ENCODE results near the gene GJC2.

Gene GJC2

DNA sequence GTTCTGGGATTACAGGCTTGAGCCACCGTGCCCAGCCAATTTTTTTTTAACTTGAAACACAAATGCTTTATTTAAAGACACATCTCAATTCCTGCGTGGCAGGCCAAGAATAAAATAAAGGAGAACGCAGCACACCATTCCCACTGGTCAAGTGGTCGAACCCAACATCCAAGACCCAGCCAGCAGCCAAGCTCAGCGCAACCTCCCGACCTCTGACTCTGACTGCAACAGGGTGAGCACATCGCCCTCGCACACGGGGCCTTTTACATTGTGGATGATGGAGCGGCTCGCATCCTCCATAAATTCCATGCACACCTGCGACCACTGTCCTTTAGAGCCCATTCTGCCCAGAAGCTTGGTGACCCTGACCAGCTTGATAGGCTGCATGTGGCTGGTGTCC, 15.1 kb upstream of the GJC2 start:
- Mint-ChIP-seq H3K4me3 (no peak overlapping the region), H3K4me1 (peaks cover 15% of the 10 kb centered on the region), H3K27ac (peak overlapping the region; percentile 63), H3K36me3 (peaks cover 2% of the 10 kb centered on the region), H3K9me3 (no peaks in the 10 kb centered on the region)
- DNase-seq (ENCODE audit: low spot score in 2 of 2) (no peak), ATAC-seq (no peak)

DNA sequence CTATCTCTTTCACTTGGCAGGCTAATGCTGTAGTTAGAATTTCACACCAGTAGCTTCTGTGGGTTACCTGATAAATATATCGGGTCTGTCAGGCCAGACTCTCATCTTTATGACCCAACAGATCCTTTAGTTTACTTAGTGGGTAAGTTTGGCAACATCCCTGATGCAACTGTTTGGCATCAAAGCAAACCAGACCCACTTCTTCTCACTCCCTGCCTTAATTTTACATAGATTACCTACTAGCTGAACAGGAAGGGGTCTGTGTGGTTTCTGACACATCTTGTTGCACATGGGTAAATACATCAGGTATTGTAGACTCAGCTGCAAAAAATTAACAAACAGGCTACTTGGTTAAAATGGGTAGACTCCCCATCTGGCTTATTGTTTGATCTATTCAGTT, 12.8 kb upstream of the GJC2 start:
- DNase-seq (ENCODE audit: low spot score in 2 of 2) (no peak), ATAC-seq (no peak)
- Mint-ChIP-seq H3K36me3 (peaks cover 13% of the 10 kb centered on the region), H3K4me3 (no peak overlapping the region), H3K27ac (peak overlapping the region; percentile 63), H3K4me1 (peaks cover 15% of the 10 kb centered on the region), H3K9me3 (no peaks in the 10 kb centered on the region)

DNA sequence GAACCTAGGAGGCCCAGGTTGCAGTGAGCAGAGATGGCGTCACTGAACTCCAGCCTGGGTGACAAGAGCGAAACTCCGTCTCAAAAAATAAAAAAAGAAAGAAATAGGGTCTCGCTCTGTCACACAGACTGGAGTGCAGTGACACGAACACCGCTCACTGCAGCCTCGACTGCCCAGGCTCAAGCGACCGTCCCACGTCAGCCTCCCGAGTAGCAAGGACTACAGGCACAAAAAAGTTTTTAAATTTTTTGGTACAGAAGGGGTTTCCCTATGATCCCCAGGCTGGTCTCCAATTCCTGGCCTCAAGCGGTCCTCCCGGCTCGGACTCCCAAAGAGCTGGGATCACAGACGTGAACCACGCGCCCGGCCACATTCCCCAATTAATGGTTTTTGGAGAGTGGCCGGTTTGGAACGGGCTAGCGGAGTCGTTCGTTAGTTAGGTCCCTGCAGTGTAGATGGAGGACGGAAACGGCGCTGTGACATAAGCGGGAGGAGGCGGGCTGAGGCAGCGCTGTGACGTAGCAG, 10.3 kb upstream of the GJC2 start:
- Mint-ChIP-seq H3K27ac (peak overlapping the region; percentile 84), H3K4me1 (peaks cover 40% of the 10 kb centered on the region), H3K4me3 (peak overlapping the region; percentile 93), H3K36me3 (peaks cover 31% of the 10 kb centered on the region), H3K9me3 (no peaks in the 10 kb centered on the region)
- DNase-seq (ENCODE audit: low spot score in 2 of 2) (no peak), ATAC-seq (no peak)

DNA sequence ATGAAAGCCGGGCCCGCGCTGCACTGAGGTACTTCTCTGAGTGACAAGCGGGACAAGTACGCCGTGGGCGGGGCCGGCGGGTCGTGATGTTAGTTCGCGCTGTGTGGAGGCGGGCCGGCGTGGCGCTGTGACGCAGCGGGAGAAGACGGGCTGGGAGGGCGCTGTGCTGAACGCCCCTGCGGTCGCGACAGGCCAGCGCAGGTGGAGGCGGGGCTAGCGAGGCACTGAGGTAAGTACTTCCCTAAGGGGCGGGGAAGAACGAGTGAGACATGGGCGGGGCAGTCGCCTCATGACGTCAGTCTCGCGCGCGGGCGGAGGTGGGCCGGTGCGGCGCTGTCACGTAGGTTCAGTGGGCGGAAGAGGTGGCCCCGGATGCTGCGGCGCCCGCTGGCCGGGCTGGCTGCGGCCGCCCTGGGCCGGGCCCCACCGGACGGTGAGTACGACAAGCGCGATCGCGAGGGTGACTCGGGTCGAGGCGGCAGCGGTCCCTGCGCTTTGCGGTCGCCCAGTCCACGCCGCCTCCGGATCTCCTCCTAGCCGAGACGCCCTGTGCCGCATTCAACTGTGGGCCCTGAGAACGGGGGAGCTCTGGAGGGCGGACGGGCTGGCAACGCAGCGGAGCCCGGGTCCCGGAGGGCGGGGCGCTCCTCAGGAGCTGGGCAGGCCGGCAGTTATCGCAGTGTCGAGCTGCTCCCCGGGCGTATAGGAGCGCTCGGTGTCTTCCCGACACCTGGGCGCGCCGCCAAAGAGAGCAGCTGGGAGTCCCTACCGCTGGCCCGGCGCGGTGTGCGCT, 9.6 kb upstream of the GJC2 start, which contains the start of gene GUK1:
Gene GUK1 (plus strand): TSS at position 349 of the 793 bp plus-strand sequence. CDS start 24 bp downstream, at position 373.
- peaks cover 31% of the 10 kb centered on the region for H3K36me3 Mint-ChIP-seq
- peaks cover 46% of the 10 kb centered on the region for H3K4me1 Mint-ChIP-seq

DNA sequence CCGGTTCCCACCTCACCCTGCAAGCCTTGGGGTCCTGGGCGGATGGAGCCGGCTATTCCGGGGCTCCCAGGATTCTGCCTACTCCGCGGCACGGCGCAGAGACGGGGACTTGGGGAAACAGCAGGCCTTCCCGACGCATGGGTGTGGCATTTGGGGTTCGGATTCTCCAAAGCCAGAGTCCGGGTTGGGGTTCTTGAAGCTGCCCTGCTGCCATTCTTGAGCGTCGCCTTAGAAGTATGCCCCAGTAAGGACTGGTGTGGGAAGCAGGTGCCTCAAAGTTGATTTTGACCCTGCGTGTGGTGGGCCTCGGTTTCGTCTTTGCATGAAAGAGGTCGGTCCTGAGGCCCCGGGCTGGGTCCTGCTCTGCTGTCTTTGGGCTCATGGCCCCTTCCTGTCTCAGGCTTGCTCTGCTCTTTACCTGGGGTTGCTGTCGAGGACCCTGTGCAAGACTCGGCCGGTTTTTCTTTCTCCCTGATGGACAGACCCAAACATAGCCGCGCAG, 9.0 kb upstream of the GJC2 start:
- peak overlapping the region; percentile 93 for H3K4me3 Mint-ChIP-seq
- ATAC-seq = no peak
- no peaks in the 10 kb centered on the region for H3K9me3 Mint-ChIP-seq
- peak in 1 of 2 donors; percentile 66 for DNase-seq (ENCODE audit: low spot score in 2 of 2)
- H3K36me3 Mint-ChIP-seq = peaks cover 31% of the 10 kb centered on the region
- H3K4me1 Mint-ChIP-seq = peaks cover 46% of the 10 kb centered on the region
- H3K27ac Mint-ChIP-seq = peak overlapping the region; percentile 84

More for the DNA sequence above, 9.6 kb upstream of the GJC2 start, which contains the start of gene GUK1:
- H3K27ac Mint-ChIP-seq = peak within 1 kb of the TSS; percentile 84
- peak within 1 kb of the TSS; percentile 93 for H3K4me3 Mint-ChIP-seq
- no peaks in the 10 kb centered on the region for H3K9me3 Mint-ChIP-seq
- peak; percentile 92 for ATAC-seq
- peak; percentile 99 to 100 for DNase-seq (ENCODE audit: low spot score in 2 of 2)

DNA sequence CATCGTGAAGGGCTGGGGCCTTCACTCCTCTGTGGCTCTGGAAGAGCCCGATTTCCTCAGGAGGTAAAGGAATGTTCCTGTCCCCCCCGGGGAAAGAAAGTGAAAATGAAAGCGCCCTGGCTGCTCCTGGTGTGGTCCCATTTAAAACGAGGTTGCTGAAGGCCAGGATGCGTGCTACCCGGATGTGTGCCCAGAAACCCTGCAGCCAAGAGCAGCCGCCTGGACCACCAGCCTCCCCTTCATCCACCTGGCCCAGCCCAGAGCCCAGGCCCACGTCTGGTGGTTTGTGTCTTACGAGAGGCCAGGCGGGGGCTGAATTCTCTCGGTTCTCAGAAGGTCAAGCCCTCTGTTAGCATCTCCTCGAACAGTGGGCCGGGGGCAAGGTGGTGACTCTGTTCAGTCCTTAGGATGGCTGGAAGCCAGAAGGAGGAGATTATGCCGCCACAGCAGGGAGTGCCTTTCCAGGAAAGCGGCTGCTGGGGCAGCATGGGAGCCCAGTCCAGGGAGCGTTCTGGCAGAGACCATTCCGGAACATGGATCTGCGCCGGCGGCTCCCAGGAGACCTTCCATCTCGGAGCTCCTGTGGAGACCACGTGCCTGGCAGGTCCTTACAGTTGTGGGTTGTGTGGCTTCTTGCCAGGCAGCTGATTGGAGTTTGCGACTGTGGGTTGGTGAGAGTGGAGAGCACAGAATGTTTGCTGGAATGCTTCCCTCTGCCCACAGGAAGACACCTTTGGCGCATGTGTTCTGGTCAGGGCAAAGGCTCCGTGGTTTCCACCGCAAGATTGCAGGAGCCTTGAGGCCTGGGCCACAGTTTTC, 8.3 kb upstream of the GJC2 start:
- peak overlapping the region; percentile 93 for H3K4me3 Mint-ChIP-seq
- DNase-seq (ENCODE audit: low spot score in 2 of 2) (peak in 1 of 2 donors; percentile 59), ATAC-seq (no peak)
- no peaks in the 10 kb centered on the region for H3K9me3 Mint-ChIP-seq
- H3K27ac Mint-ChIP-seq = peak overlapping the region; percentile 84
- peaks cover 31% of the 10 kb centered on the region for H3K36me3 Mint-ChIP-seq
- H3K4me1 Mint-ChIP-seq = peaks cover 42% of the 10 kb centered on the region

DNA sequence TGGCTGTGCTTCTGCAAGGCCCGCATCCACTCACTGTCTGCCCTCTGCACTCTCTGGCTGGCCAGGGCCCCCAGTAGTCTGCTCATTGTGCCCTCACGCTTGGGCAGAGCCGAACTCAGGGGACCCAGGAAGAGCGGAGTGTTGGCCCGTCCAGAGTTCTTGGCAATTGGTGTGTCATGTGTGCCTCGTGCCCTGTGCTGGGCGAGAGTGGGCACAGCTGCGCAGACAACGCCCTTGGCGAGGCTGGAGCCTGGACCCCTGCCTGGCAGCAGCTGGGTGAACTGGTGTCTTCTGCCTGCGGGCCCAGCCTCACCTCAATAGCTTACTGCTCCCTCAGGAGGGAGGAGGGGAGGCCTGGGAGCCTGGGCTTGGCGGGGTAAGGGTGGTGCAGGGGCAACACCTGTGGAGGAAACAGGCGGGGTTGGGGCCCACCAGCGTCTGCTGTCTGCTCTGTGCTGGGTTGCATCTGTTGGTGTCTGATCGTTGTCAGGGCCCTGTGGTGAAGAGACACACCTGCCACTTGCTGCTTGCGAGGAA, 7.5 kb upstream of the GJC2 start:
- Mint-ChIP-seq H3K36me3 (peaks cover 31% of the 10 kb centered on the region), H3K4me3 (peak overlapping the region; percentile 93), H3K27ac (peak overlapping the region; percentile 84), H3K9me3 (no peaks in the 10 kb centered on the region), H3K4me1 (peaks cover 35% of the 10 kb centered on the region)
- DNase-seq (ENCODE audit: low spot score in 2 of 2) = peak in 1 of 2 donors; percentile 49
- no peak for ATAC-seq

DNA sequence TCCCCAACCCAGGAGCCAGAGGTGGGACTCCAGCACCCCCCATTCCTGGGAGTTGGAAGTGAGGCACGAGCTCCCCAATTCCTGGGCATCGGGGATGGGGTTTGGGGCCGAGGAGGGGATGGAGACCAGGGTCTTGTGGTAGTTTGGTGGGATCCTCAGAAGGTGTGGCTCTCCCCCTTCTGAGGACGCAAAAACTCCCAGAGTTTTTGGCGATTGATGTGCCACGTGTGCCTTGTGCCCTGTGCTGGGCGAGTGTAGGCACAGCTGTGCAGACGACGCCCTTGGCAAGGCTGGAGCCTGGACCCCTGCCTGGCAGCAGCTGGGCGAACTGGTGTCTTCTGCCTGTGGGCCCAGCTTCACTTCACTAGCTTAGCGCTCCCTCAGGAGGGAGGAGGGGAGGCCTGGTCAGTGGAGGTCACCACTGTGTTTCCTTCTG, 7.0 kb upstream of the GJC2 start:
- peak overlapping the region; percentile 84 for H3K27ac Mint-ChIP-seq
- ATAC-seq = no peak
- peaks cover 31% of the 10 kb centered on the region for H3K4me1 Mint-ChIP-seq
- peak overlapping the region; percentile 93 for H3K4me3 Mint-ChIP-seq
- no peaks in the 10 kb centered on the region for H3K9me3 Mint-ChIP-seq
- no peak for DNase-seq (ENCODE audit: low spot score in 2 of 2)
- H3K36me3 Mint-ChIP-seq = peaks cover 31% of the 10 kb centered on the region

DNA sequence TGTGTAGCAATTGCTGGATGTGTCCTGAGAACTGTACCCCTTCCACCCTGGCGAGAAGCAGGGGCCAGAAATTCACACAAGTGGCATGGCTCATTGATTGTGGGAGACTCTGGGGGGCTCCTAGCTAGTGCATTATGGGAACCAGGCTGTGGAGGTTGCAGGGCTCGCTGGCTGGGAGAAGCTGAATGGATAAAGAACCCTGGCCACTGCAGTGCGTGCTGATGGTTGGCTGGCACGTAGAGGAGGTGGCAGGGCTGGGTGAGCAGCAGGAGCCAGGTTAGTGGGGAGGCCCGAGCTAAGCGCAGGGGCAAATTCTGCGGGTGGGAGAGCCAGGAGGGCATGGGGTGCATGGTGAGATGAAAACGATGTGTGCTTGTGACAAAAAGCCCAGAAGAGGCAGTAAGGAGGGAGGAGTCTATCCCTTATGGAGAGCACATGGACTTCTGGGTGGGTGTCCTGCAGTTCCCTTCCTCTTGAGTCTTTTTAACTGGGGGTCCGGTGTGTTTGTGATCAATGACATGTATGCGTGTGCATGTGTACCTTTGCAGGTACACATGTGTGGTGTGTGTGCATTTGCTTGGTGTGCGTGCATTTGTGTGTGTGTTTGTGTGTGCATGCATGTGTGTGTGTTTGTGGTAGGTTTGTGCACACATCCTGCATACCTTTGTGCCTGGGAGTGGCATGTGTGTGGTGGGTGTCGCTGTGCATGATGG, 6.1 kb upstream of the GJC2 start:
- no peak for ATAC-seq
- peak overlapping the region; percentile 93 for H3K4me3 Mint-ChIP-seq
- H3K9me3 Mint-ChIP-seq = no peaks in the 10 kb centered on the region
- H3K4me1 Mint-ChIP-seq = peaks cover 31% of the 10 kb centered on the region
- H3K36me3 Mint-ChIP-seq = peaks cover 31% of the 10 kb centered on the region
- peak overlapping the region; percentile 84 for H3K27ac Mint-ChIP-seq
- no peak for DNase-seq (ENCODE audit: low spot score in 2 of 2)

DNA sequence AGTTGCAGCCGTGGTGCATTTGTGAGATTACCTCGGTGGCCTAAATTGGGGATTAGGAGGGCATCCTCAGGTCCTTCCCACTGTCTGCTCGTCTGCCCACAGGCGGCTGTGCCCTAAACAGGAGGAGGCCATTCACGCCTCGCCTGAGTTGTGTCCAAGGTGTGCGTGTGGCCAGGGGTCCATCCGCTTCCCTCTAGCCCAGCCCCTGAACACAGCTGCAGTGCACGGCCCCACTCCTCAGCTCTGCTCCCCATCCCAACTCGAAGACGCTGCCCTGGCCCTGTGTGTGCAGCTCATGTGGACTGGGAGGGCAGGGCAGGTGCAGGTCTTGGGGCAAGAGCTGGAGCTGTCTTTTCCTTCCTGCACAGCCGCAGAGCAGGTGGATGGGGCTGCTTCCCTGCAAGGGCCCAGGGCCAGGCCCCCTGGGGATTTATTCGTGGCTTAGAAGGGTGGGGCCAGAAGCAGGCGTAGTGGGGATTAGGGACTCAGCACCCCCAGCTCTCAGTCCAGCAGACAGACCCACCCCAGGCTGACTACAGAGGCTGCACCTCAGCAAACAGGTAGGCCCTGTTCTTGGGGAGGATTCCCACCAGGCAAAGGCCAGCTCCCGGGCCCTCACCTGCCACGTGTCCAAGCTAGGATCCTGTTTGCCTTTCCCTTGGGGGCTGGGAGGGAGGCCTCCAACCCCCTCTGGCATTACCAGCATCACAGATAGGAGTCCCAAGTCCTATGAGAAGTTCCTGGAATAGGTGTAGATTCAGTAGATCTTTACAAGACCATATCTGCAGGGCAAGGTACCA, 5.3 kb upstream of the GJC2 start:
- H3K4me1 Mint-ChIP-seq = peaks cover 31% of the 10 kb centered on the region
- peaks cover 31% of the 10 kb centered on the region for H3K36me3 Mint-ChIP-seq
- H3K9me3 Mint-ChIP-seq = no peaks in the 10 kb centered on the region
- H3K27ac Mint-ChIP-seq = peak overlapping the region; percentile 32
- no peak for ATAC-seq
- peak overlapping the region; percentile 93 for H3K4me3 Mint-ChIP-seq
- no peak for DNase-seq (ENCODE audit: low spot score in 2 of 2)

DNA sequence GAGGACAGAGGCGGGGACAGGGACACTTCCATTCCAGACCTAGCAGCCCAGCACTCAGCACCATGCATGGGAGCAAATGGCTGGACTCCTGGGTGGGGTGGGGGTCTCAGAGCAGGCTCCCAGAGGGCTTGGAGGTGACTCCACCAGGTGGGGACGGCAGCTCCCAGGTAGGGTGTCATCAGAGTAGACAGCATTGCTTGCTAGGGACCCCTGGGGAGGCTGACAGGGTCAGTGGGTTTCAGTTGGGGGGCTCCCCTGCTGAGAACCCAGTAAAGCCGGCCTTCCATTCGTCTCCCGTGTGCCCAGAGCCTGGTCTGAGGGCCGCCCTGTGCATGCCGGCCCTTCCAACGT, 4.8 kb upstream of the GJC2 start:
- H3K4me1 Mint-ChIP-seq = peaks cover 31% of the 10 kb centered on the region
- ATAC-seq (no peak), DNase-seq (ENCODE audit: low spot score in 2 of 2) (no peak)
- H3K36me3 Mint-ChIP-seq = peaks cover 25% of the 10 kb centered on the region
- no peak overlapping the region for H3K4me3 Mint-ChIP-seq
- peak overlapping the region; percentile 32 for H3K27ac Mint-ChIP-seq
- H3K9me3 Mint-ChIP-seq = no peaks in the 10 kb centered on the region

DNA sequence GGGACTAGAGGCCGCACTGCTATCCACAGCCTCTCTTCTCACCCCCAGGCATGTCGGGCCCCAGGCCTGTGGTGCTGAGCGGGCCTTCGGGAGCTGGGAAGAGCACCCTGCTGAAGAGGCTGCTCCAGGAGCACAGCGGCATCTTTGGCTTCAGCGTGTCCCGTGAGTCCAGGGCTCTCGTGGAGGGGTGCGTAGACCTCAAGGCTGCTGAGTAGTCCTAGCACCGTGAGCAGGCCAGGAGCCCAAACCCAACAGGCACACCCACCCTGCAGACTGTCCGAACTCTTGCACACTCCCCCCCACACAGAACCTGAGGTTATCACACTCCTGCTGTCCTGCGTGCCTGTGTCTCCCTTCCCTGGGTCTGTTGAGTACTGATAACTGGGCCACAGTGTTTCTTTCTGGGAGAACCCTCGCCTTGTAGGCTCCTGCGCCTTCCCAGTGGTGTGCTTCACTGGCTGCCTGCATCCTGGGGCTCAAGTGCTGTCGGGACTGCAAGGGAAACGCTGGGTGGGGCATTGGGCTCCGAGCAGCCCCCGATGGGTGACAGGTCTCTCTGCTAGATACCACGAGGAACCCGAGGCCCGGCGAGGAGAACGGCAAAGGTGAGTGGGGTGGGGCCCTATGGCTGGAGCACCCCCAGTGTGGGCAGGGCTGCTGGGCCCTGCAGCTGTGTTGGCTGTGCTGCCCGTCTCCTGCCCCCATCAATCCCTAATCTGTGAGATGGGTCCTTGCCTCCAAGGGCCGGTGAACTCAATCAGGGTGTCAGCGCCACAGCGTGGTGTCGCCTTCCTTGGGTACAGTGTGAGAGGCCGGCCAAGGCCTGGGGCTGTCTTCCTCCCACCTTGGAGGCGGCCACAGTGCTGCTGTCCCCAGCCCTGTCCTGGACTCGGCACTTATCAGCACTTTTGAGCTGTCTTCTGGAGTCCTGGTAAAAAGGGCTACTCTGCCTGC, 4.0 kb upstream of the GJC2 start:
- Mint-ChIP-seq H3K9me3 (no peaks in the 10 kb centered on the region), H3K4me3 (no peak overlapping the region), H3K36me3 (peaks cover 21% of the 10 kb centered on the region), H3K4me1 (peaks cover 31% of the 10 kb centered on the region), H3K27ac (no peak overlapping the region)
- no peak for ATAC-seq
- no peak for DNase-seq (ENCODE audit: low spot score in 2 of 2)
